DMS153 treated with DMSO at 0.1 percent for 48 hours (cell line): ENCODE measurements around the gene TIGD7.
"Not testable (repeated sequence)": the region's sequence is repeated elsewhere in the genome, so short reads cannot be mapped to it uniquely, and the experiment has no call there.

Experiments used
- DNase-seq: peaks from one replicate; lab custom pipeline; 2025; ENCODE audit not compliant: unreplicated experiment; lab: John Stamatoyannopoulos, UW

The TIGD7 gene

GRCh38 chr16:3282730-3283542, 22.3 kb downstream of the TIGD7 start, which contains the start of gene ZNF263:
ZNF263 (plus strand) TSS chr16:3283491; CDS start chr16:3283819, 328 bp downstream.
- peak; percentile 96 for DNase-seq

GRCh38 chr16:3282103-3282729, 23.0 kb downstream of the TIGD7 start:
- peak; percentile 75 for DNase-seq

DNA sequence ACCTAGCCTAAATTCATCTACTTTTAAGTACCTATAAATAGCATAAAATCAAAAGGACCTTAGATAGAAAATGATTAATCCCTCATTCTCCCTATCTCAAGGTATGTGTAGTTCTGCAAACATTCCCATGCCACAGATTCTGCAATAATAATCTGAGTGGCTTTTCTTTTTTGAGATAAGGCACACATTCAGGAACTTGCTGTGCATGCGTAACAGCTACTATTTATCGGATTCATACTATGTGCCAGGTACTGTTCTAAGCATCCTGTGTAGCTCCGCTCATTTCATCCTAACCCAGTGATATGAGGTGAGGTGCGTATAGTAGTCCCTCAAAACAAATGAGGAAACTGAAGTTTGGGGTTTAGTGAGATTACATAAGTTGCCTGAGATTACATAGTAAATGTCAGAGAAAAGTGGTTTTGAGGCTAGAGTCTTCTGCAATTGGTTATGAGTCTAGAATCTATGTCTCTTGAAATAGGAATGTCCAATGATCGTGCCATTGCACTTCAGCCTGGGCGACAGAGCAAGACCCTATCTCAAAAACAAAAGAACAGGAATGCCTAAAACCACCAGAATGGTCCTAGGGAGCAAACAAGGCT, 23.9 kb downstream of the TIGD7 start:
- DNase-seq, result no peak

DNA sequence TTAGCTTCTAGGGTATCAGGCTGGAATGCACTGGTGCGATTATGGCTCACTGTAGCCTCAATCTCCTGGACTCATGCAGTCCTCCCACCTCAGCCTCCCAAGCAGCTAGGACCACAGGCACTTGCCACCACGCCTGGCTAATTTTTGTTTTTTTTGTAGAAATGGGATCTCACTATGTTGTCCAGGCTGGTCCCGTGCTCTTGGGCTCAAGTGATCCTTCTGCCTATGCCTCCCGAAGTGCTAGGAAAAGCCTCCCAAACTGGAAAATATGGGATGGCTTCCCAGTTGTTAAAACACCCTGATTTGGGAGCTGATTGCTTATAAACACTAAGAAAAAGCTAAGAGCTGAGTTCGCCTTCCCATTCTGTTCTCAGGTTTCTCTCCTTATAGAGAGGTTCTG, 28.6 kb downstream of the TIGD7 start:
- no peak for DNase-seq

GRCh38 chr16:3274947-3275346, 30.3 kb downstream of the TIGD7 start:
- DNase-seq, result no peak

GRCh38 chr16:3274490-3274889, 30.7 kb downstream of the TIGD7 start:
- DNase-seq, result no peak

GRCh38 chr16:3271281-3271680, 33.9 kb downstream of the TIGD7 start:
- DNase-seq, result not testable (repeated sequence)

DNA sequence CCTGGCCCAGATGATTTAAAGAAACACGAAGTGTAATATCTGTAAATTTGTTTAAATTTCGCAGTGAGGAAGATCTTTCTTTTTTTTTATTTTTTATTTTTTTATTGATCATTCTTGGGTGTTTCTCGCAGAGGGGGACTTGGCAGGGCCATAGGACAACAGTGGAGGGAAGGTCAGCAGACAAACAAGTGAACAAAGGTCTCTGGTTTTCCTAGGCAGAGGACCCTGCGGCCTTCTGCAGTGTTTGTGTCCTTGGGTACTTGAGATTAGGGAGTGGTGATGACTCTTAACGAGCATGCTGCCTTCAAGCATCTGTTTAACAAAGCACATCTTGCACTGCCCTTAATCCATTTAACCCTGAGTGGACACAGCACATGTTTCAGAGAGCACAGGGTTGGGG, 34.5 kb downstream of the TIGD7 start:
- not testable (repeated sequence) for DNase-seq

DNA sequence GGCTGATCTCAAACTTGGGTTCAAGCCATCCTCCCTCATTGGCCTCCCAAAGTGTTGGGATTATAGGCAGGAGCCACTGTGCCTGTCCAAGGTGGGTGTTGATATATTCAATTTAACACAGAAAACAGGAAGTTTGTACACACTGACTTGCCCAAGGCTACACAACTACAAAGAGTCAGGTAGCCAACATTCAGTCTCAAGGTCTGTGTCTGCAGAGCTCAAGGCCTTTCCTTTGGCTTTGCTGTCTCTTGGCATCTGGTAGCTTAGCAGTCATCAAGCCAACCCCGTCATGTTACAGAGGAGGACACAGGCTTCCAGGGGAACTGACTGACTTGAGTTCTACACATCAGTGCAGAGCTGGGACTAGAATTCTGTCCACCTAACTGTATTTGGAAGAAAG, 36.9 kb downstream of the TIGD7 start:
- no peak for DNase-seq

DNA sequence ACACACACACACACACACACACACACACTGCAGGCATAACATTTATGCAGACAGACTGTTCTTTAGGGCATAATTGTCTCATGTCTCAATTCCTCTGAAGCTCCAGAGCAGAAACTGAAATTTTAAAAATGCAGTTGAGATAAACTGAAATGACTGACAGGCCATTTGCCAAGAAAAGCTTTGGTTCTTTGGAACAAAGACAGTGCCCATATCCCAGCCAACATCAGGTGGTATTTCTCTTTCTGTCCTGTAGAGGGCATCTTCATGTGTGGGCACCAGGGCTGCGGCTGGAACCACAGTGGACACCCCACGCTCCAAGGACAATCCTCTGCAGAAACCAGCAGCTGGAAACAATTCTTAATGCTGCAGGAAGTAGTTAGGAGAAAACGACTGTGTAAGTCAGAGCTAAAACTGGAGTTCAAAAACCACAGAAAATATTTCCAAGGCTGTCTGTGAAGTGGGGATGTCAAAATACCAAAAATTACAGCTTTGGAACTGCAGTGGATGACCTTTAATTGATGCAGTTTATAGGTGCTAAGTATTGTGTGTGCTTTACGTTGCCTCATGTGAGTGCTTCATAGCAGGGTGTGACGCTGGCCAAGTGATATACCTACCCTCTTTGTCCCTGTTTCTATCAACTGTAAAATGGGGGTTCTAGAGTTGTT, 38.2 kb downstream of the TIGD7 start:
- no peak for DNase-seq

- DNase-seq, result peak; percentile 94
These were observed 40.8 kb downstream of the TIGD7 start for GRCh38 chr16:3264137-3265036.

DNA sequence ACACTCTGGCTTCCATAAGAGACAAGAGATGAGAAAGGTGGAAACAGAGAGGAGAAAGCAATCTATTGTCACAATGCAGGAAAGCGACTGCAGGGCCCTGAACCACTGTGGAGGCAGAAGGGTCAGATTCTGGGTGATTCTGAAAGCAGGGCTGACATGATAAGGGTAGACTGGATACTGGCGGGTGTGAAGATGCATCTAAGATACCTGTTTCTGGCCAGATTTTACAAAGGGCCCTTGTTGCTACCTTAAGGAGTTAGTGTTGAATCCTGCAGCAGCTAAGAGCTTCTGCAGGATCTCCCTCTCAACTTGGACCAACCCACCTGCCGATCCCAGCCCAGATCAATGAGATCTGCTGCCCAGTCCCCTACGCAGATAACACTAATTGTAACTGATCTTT, 42.7 kb downstream of the TIGD7 start:
- DNase-seq, result no peak

GRCh38 chr16:3259836-3260235, 45.4 kb downstream of the TIGD7 start:
- no peak for DNase-seq

DNA sequence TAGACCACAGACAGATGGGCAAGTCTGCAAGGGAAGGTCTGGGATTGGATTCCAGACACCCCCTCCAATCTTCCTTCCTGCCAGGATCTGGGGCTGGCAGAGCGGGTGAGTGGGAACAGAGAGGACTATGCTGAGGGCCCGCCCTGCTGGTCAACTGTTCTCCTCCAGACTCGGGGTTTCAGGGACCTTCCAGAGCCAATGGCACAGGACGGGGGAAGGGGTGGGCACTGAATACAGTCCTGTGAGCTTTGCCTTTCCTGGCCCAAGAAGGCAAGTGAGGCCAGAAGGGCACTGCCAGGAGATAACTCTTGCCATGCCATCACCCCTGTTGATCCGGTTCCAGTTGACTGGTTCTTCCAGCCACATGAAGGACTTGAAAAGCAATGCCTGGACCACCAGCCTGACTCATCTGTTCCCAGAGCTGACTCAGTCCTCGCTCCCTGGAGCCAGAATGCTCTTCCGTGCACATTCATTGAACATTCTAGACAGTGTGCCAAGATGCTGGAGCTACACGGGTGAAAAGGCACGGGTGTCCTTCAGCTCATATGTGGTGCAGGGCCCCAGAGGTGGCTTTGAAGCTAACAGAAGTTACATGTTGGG, 48.3 kb downstream of the TIGD7 start:
- no peak for DNase-seq

GRCh38 chr16:3256146-3256865, 48.9 kb downstream of the TIGD7 start, which contains the start of gene MEFV:
MEFV (minus strand) TSS chr16:3256633; CDS start chr16:3256587, 46 bp downstream.
- no peak for DNase-seq

- DNase-seq, result no peak
These were observed 50.9 kb downstream of the TIGD7 start for GRCh38 chr16:3254309-3254708.

- DNase-seq, result no peak
These were observed 52.3 kb downstream of the TIGD7 start for GRCh38 chr16:3252967-3253366.

GRCh38 chr16:3249451-3249850, 55.8 kb downstream of the TIGD7 start:
- no peak for DNase-seq

DNA sequence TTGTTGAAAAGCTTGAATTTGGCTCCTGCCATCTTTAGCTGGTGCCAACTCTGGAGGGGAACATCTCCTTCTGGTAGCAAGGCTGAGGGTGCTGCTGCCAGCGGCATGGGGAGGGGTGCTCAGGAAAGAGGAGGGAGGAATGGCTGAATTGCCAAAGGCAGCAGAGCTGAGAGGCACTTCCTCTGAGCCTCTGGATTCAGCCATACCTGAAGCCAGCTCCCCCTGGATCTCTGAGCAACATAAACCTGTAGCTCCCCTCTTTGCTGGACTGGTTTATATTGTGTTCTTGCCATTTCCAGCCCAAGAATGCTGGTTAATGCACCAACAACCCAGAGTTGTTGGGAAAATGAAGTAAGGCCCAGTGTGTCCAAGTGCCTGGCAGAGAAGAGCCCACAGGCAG, 56.2 kb downstream of the TIGD7 start:
- no peak for DNase-seq
